Spleen (tissue), 11 donors: Measurements from ENCODE around the gene SMARCC2. TPM values are rescaled to one million over a fixed set of nuclear protein-coding genes. Genes with fewer than 3 reads are reported as not detected.

Source experiments
- DNase-seq: peaks from one replicate; pipeline ENCODE4 v3.0.0-alpha.2; 2020
- H3K27ac ChIP-seq, 8 donors: fragments of 200-600 bp; sonication (generic) in 7 of 8; 1 replicate in 4 of 8; 2 replicates in 4 of 8; pipeline versions ENCODE4 v1.5.0 to v1.8.0; 2016 to 2021; ENCODE audit warnings: inconsistent platforms in 4 of 8, mild to moderate bottlenecking in 4 of 8, moderate library complexity in 1 of 8
- H3K27me3 ChIP-seq, 7 donors: fragments of 200-600 bp; sonication (generic) in 6 of 7; replicated peaks in 1 of 7; 1 replicate in 4 of 7; 2 replicates in 3 of 7; pipeline versions ENCODE4 v1.5.0 to v1.8.0; 2016 to 2021; ENCODE audit warnings: inconsistent platforms in 3 of 7, mild to moderate bottlenecking in 1 of 7
- H3K36me3 ChIP-seq, 6 donors: fragments of 200-600 bp; sonication (generic) in 5 of 6; 1 replicate in 4 of 6; 2 replicates in 2 of 6; pipeline versions ENCODE4 v1.5.0 to v1.8.0; 2016 to 2021; ENCODE audit warnings: inconsistent platforms in 2 of 6
- H3K4me1 ChIP-seq, 6 donors: fragments of 200-600 bp; sonication (generic) in 5 of 6; 1 replicate in 3 of 6; 2 replicates in 3 of 6; pipeline versions ENCODE4 v1.5.0 to v1.8.0; 2016 to 2021; ENCODE audit warnings: inconsistent platforms in 3 of 6
- H3K4me3 ChIP-seq, 8 donors: fragments of 200-600 bp; sonication (generic) in 7 of 8; 1 replicate in 4 of 8; 2 replicates in 4 of 8; pipeline versions ENCODE4 v1.5.0 to v1.8.0; 2016 to 2021; ENCODE audit warnings: inconsistent platforms in 4 of 8, mild to moderate bottlenecking in 4 of 8, moderate library complexity in 2 of 8
- H3K9me3 ChIP-seq, 8 donors: fragments of 200-600 bp; sonication (generic) in 7 of 8; 1 replicate in 4 of 8; 2 replicates in 4 of 8; pipeline versions ENCODE4 v1.5.0 to v1.8.0; 2016 to 2021; ENCODE audit warnings: inconsistent platforms in 4 of 8
- CTCF ChIP-seq, 11 experiments: fragments of 200-600 bp in 7 of 11; fragments of 450-650 bp in 4 of 11; sonication (generic) in 4 of 11; IDR thresholded peaks in 8 of 11; conservative IDR thresholded peaks in 3 of 11; 1 replicate in 7 of 11; 2 replicates in 4 of 11; pipeline versions ENCODE4 v1.4.0 to v1.8.0; 2016 to 2021; ENCODE audit warnings: antibody characterized with exemption in 11 of 11, inconsistent platforms in 4 of 11, mild to moderate bottlenecking in 1 of 11
- POLR2A ChIP-seq, 3 donors: fragments of 450-650 bp; IDR thresholded peaks; one replicate each; pipeline ENCODE4 v1.5.1; 2017; ENCODE audit warnings: antibody characterized with exemption in 3 of 3, mild to moderate bottlenecking in 1 of 3
- POLR2AphosphoS5 ChIP-seq, 3 donors: sonication (generic); formaldehyde crosslinking; IDR thresholded peaks; one replicate each; pipeline ENCODE4 v1.5.1; 2017; ENCODE audit warnings: antibody characterized with exemption in 3 of 3
- WGBS, 5 donors: extraction: QIAGEN DNeasy Blood & Tissue Kit in 3 of 5; methylation state at CpG; one replicate each; pipeline versions ENCODE4 v1.1.5 to v1.1.7; 2013 to 2018; 5-methylcytosine and 5-hydroxymethylcytosine counted together
- intact Hi-C: fragments of 100-400 bp; cut with DNase I; formaldehyde crosslinking; loops from one replicate; pipeline ENCODE4 v1.15.0; 2023; ENCODE audit warnings: low total_unique reads
- polyA plus RNA-seq, 3 donors: library from polyadenylated mRNA; stranded (reverse); fragments of 200-250 nt; gene quantifications; one replicate each; pipeline ENCODE4 v1.2.1, GENCODE V29; 2013
- total RNA-seq, 7 donors: library from RNA; depleted of rRNA in 3 of 7; stranded (reverse); fragments of >200 nt in 3 of 7; fragmentation: NEBNext Ultra II Directional in 4 of 7; extraction: Animal tissue kit (Norgen Biotek cat#: 25700) in 4 of 7; gene quantifications; one replicate each; pipeline versions ENCODE4 v1.1.0 to v1.2.1, GENCODE V29; 2016 to 2021
- donor health status: healthy with polysubstance abuse.
- donor health status: DM: no; HTN: no; CAD: no; lungs with moderate emphysema.
- donor health status: DM: no; HTN: no; CAD: no.
- donor health status: Bipolar disorder and iron deficiency.
- donor health status: healthy.
- donor health status: DM: no; HTN: no; CAD: no.
- donor health status: DM: yes; HTN: yes; CAD: no.

The SMARCC2 gene
- total and polyA plus RNA-seq, 10 donors = 8.5 to 121 (median 97.7) TPM

GRCh38 chr12:56128670-56129205, 60.5 kb downstream of the SMARCC2 start:
- no peaks in the 10 kb centered on the region for H3K9me3 ChIP-seq
- H3K4me1 ChIP-seq = peaks cover 37 to 85% (median 61%) of the 10 kb centered on the region in 6 donors
- H3K36me3 ChIP-seq = peaks cover 0 to 40% (median 34%) of the 10 kb centered on the region in 6 donors
- peak overlapping the region; percentile 82 to 94 (median 90) for H3K27ac ChIP-seq
- TF ChIP-seq POLR2AphosphoS5 (IDR thresholded peaks at IDR 0.05) (no peak), POLR2A (IDR thresholded peaks at IDR 0.05) (no peak), CTCF (IDR thresholded peaks at IDR 0.05 in 8 of 11, conservative IDR thresholded peaks at IDR 0.05 in 3 of 11) (no peak)
- peak; percentile 85 for DNase-seq
- intact Hi-C loops = no loop called here
- 0 to 1% (median 0%) methylated on average over 20 of the region's 20 CpGs for WGBS, 5 donors
- no peaks in the 10 kb centered on the region for H3K27me3 ChIP-seq
- peak overlapping the region; percentile 50 to 94 (median 79) for H3K4me3 ChIP-seq

GRCh38 chr12:56127888-56128669, 61.2 kb downstream of the SMARCC2 start, which contains the start of gene ESYT1:
Gene ESYT1 (plus strand): TSS chr12:56128267. CDS start chr12:56128320, 53 bp downstream.
- H3K36me3 ChIP-seq = peaks cover 0 to 40% (median 28%) of the 10 kb centered on the region in 6 donors
- peak within 1 kb of the TSS; percentile 50 to 94 (median 79) for H3K4me3 ChIP-seq
- 0 to 1% (median 0%) methylated on average over 34 to 49 of the region's 49 CpGs for WGBS, 5 donors
- DNase-seq = peak; percentile 99
- H3K9me3 ChIP-seq = no peaks in the 10 kb centered on the region
- TF ChIP-seq CTCF (IDR thresholded peaks at IDR 0.05 in 8 of 11, conservative IDR thresholded peaks at IDR 0.05 in 3 of 11) (peak in 4 of 11 experiments; percentile 6 to 57 (median 32)), POLR2AphosphoS5 (IDR thresholded peaks at IDR 0.05) (peak; percentile 91 to 98 (median 97)), POLR2A (IDR thresholded peaks at IDR 0.05) (peak in 2 of 3 donors; percentile 56 to 95)
- H3K4me1 ChIP-seq = peaks cover 37 to 92% (median 61%) of the 10 kb centered on the region in 6 donors
- intact Hi-C loops = loop anchor here (2.0 kb wide), 1 partner anchor 61 kb away; the partner anchor contains the start of gene SMARCC2
- no peaks in the 10 kb centered on the region for H3K27me3 ChIP-seq
- H3K27ac ChIP-seq = peak within 1 kb of the TSS; percentile 82 to 94 (median 90)

DNA sequence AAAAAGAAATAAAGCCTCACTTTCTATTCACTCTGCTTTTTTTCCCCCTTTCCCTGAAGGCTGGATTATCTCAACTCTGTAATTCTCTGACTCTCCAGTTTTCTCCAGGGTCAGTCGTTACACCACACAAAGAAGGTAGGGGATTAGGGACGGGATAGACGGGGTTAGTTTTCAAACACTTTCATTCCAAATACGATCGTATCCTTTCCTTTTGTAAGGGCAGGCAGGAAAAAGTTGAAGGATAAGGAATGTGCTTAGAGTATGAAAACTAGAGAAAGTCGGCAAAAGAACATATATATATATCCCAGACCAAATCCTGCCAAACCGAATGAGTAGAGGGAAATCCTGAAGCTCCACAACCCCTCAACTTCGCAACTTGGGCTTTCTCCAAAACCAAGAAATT, 61.8 kb downstream of the SMARCC2 start:
- intact Hi-C loops = loop anchor here (2.0 kb wide), 1 partner anchor 61 kb away; the partner anchor contains the start of gene SMARCC2
- 0 to 2% (median 1%) methylated on average over 8 of the region's 8 CpGs for WGBS, 5 donors
- TF ChIP-seq POLR2A (IDR thresholded peaks at IDR 0.05) (no peak), CTCF (IDR thresholded peaks at IDR 0.05 in 8 of 11, conservative IDR thresholded peaks at IDR 0.05 in 3 of 11) (no peak), POLR2AphosphoS5 (IDR thresholded peaks at IDR 0.05) (no peak)

More for the DNA sequence above, 61.8 kb downstream of the SMARCC2 start:
- peaks cover 37 to 96% (median 61%) of the 10 kb centered on the region in 6 donors for H3K4me1 ChIP-seq
- no peak for DNase-seq
- peak overlapping the region; percentile 76 to 94 (median 90) for H3K27ac ChIP-seq
- peak overlapping the region in 7 of 8 donors; percentile 50 to 94 (median 83) for H3K4me3 ChIP-seq
- no peaks in the 10 kb centered on the region for H3K27me3 ChIP-seq
- peaks cover 0 to 34% (median 24%) of the 10 kb centered on the region in 6 donors for H3K36me3 ChIP-seq
- no peaks in the 10 kb centered on the region for H3K9me3 ChIP-seq
